Adrenal gland (tissue), 12 donors: ENCODE measurements around the gene RAB9B. TPM values are rescaled to one million over a fixed set of nuclear protein-coding genes. Genes with fewer than 3 reads are reported as not detected.

Experiments
- DNase-seq, 7 donors: peaks; one replicate each; pipeline ENCODE4 v3.0.0-alpha.2; 2019 to 2020
- H3K27ac ChIP-seq, 5 donors: fragments of 200-600 bp; sonication (generic) in 4 of 5; 1 replicate in 3 of 5; 2 replicates in 2 of 5; pipeline versions ENCODE4 v1.5.1 to v1.8.0; 2016 to 2020; ENCODE audit warnings: mild to moderate bottlenecking in 1 of 5
- H3K27me3 ChIP-seq: fragments of 200-600 bp; 2 replicates; pipeline ENCODE4 v1.8.0; 2021
- H3K36me3 ChIP-seq, 2 donors: fragments of 200-600 bp; replicated peaks in 1 of 2; 1 replicate in 1 of 2; 2 replicates in 1 of 2; pipeline versions ENCODE4 v1.5.1 to v1.8.0; 2018 to 2022
- H3K4me1 ChIP-seq, 2 donors: fragments of 200-600 bp; replicated peaks in 1 of 2; 1 replicate in 1 of 2; 2 replicates in 1 of 2; pipeline versions ENCODE4 v1.5.1 to v1.8.0; 2018 to 2021
- H3K4me3 ChIP-seq, 4 donors: fragments of 200-600 bp; sonication (generic) in 3 of 4; one replicate each; pipeline ENCODE4 v1.5.1; 2016 to 2018
- H3K9me3 ChIP-seq, 3 donors: fragments of 200-600 bp; sonication (generic) in 1 of 3; replicated peaks in 1 of 3; 1 replicate in 2 of 3; 2 replicates in 1 of 3; pipeline versions ENCODE4 v1.5.1 to v1.8.0; 2016 to 2021
- CTCF ChIP-seq, 6 experiments: fragments of 450-650 bp in 4 of 6; fragments of 200-600 bp in 2 of 6; sonication (generic) in 1 of 6; IDR thresholded peaks; 1 replicate in 5 of 6; 2 replicates in 1 of 6; pipeline versions ENCODE4 v1.5.1 to v1.8.0; 2016 to 2021; ENCODE audit warnings: antibody characterized with exemption in 6 of 6, mild to moderate bottlenecking in 2 of 6, moderate library complexity in 1 of 6
- POLR2A ChIP-seq, 2 donors: fragments of 450-650 bp; IDR thresholded peaks; one replicate each; pipeline ENCODE4 v1.6.1; 2017; ENCODE audit warnings: antibody characterized with exemption in 2 of 2, mild to moderate bottlenecking in 2 of 2, moderate library complexity in 1 of 2
- WGBS, 4 donors: extraction: QIAGEN DNeasy Blood & Tissue Kit in 2 of 4; methylation state at CpG; one replicate each; pipeline versions ENCODE4 v1.1.5 to v1.1.7; 2013 to 2017; 5-methylcytosine and 5-hydroxymethylcytosine counted together
- intact Hi-C, 2 donors: fragments of 100-400 bp; cut with DNase I; formaldehyde crosslinking; loops; one replicate each; pipeline versions ENCODE4 v1.14.1 to v1.15.0; 2022 to 2023
- polyA plus RNA-seq, 3 donors: library from polyadenylated mRNA; stranded (reverse); fragments of 200-250 nt in 2 of 3; fragments of 350-450 nt in 1 of 3; fragmentation: Illumina TruSeq in 1 of 3; extraction: RNeasy Lipid Tissue Mini Kit (QIAGEN cat#74804) in 1 of 3; gene quantifications; one replicate each; pipeline ENCODE4 v1.2.3, GENCODE V29; 2013 to 2014
- total RNA-seq, 9 donors: library from RNA; depleted of rRNA in 4 of 9; stranded (reverse); fragments of >200 nt in 4 of 9; fragments of 120-200 nt in 1 of 9; fragmentation: NEBNext Ultra II Directional in 1 of 9; extraction: Animal tissue kit (Norgen Biotek cat#: 25700) in 1 of 9; gene quantifications; one replicate each; pipeline versions ENCODE4 v1.1.0 to v1.2.4, GENCODE V29; 2013 to 2023
- donor health status: healthy with polysubstance abuse.
- donor health status: Bipolar disorder and iron deficiency.
- donor health status: DM: yes; HTN: yes; CAD: no.
- donor health status: DM: no; HTN: no; CAD: no.
- donor health status: DM: no; HTN: no; CAD: no.
- donor health status: DM: yes; HTN: yes; CAD: no.

The RAB9B gene
- total and polyA plus RNA-seq, 12 donors = 0.09 to 6.3 (median 1.9) TPM

GRCh38 chrX:103811858-103812257, 20.2 kb downstream of the RAB9B start:
- WGBS, 4 donors = 67 to 100% (median 72%) methylated on average over 2 to 3 of the region's 3 CpGs
- TF ChIP-seq CTCF (IDR thresholded peaks at IDR 0.05) (no peak), POLR2A (IDR thresholded peaks at IDR 0.05) (no peak)
- peaks cover 32% of the 10 kb centered on the region for H3K27me3 ChIP-seq
- no peaks in the 10 kb centered on the region for H3K4me1 ChIP-seq
- H3K36me3 ChIP-seq = no peaks in the 10 kb centered on the region
- DNase-seq = no peak
- H3K9me3 ChIP-seq = no peaks in the 10 kb centered on the region
- H3K27ac ChIP-seq = no peak overlapping the region
- intact Hi-C loops = no loop called here
- no peak overlapping the region for H3K4me3 ChIP-seq

GRCh38 chrX:103806862-103807474, 25.1 kb downstream of the RAB9B start:
- intact Hi-C loops = no loop called here
- TF ChIP-seq CTCF (IDR thresholded peaks at IDR 0.05) (no peak), POLR2A (IDR thresholded peaks at IDR 0.05) (no peak)
- Histone ChIP-seq H3K4me1 (no peaks in the 10 kb centered on the region), H3K36me3 (no peaks in the 10 kb centered on the region), H3K4me3 (no peak overlapping the region), H3K27me3 (peaks cover 30% of the 10 kb centered on the region), H3K27ac (no peak overlapping the region), H3K9me3 (no peaks in the 10 kb centered on the region)
- DNase-seq = no peak
- WGBS, 4 donors = 64 to 84% (median 67%) methylated on average over 4 of the region's 4 CpGs

- no peaks in the 10 kb centered on the region for H3K9me3 ChIP-seq
- H3K27ac ChIP-seq = no peak overlapping the region
- TF ChIP-seq CTCF (IDR thresholded peaks at IDR 0.05) (no peak), POLR2A (IDR thresholded peaks at IDR 0.05) (no peak)
- H3K36me3 ChIP-seq = no peaks in the 10 kb centered on the region
- intact Hi-C loops = no loop called here
- no peak overlapping the region for H3K4me3 ChIP-seq
- DNase-seq = no peak
- no peaks in the 10 kb centered on the region for H3K4me1 ChIP-seq
- H3K27me3 ChIP-seq = peaks cover 32% of the 10 kb centered on the region
These were observed 26.2 kb downstream of the RAB9B start for GRCh38 chrX:103805860-103806259.

GRCh38 chrX:103800318-103800717, 31.7 kb downstream of the RAB9B start:
- no peak for DNase-seq
- intact Hi-C loops = no loop called here
- 60 to 90% (median 76%) methylated on average over 2 of the region's 2 CpGs for WGBS, 4 donors
- Histone ChIP-seq H3K4me1 (no peaks in the 10 kb centered on the region), H3K36me3 (no peaks in the 10 kb centered on the region), H3K27ac (no peak overlapping the region), H3K27me3 (peaks cover 21% of the 10 kb centered on the region), H3K4me3 (no peak overlapping the region), H3K9me3 (no peaks in the 10 kb centered on the region)
- TF ChIP-seq POLR2A (IDR thresholded peaks at IDR 0.05) = no peak
- TF ChIP-seq CTCF (IDR thresholded peaks at IDR 0.05) = no peak
